Measurements from ENCODE around the gene ARHGEF9.

Gene ARHGEF9

GRCh38 chrX:63673896-63674295 is 111.1 kb downstream of the ARHGEF9 start:
- Histone ChIP-seq H2AFZ (ENCODE audit: low read depth, low read length, severe bottlenecking) (no peak overlapping the region), H4K20me1 (ENCODE audit: low read depth, low read length) (no peaks in the 10 kb centered on the region), H3K36me3 (ENCODE audit: low read length) (no peaks in the 10 kb centered on the region), H3F3A (ENCODE audit: insufficient read depth) (no peaks in the 10 kb centered on the region), H3K27ac (ENCODE audit: low read depth, low read length) (no peak overlapping the region), H3K79me2 (ENCODE audit: insufficient read depth, low read length) (no peaks in the 10 kb centered on the region), H3K4me2 (ENCODE audit: low read depth, low read length, poor library complexity, severe bottlenecking) (no peak overlapping the region), H3K4me3 (ENCODE audit: insufficient read depth, low read length, poor library complexity, severe bottlenecking) (no peak overlapping the region), H3K9ac (ENCODE audit: low read length) (no peak overlapping the region), H3K9me3 (ENCODE audit: insufficient read depth, low read length) (no peaks in the 10 kb centered on the region), H3K9me2 (replicated peaks; ENCODE audit: insufficient read depth, low read length) (no peaks in the 10 kb centered on the region), H3K27me3 (ENCODE audit: low read length) (no peaks in the 10 kb centered on the region)
- TF ChIP-seq CTCF (IDR thresholded peaks at IDR 0.05; ENCODE audit: insufficient read depth, low read length, poor library complexity, severe bottlenecking) (no peak), EZH2phosphoT487 (conservative IDR thresholded peaks at IDR 0.05; ENCODE audit: low read length) (no peak)

- Histone ChIP-seq H3K9ac (ENCODE audit: low read length) (no peak overlapping the region), H3F3A (ENCODE audit: insufficient read depth) (no peaks in the 10 kb centered on the region), H3K36me3 (ENCODE audit: low read length) (peaks cover 4% of the 10 kb centered on the region; the same call in 1 of the 2 replicates), H3K27me3 (ENCODE audit: low read length) (no peaks in the 10 kb centered on the region), H3K9me3 (ENCODE audit: insufficient read depth, low read length) (no peaks in the 10 kb centered on the region), H3K79me2 (ENCODE audit: insufficient read depth, low read length) (no peaks in the 10 kb centered on the region), H3K27ac (ENCODE audit: low read depth, low read length) (no peak overlapping the region), H3K9me2 (replicated peaks; ENCODE audit: insufficient read depth, low read length) (no peaks in the 10 kb centered on the region), H2AFZ (ENCODE audit: low read depth, low read length, severe bottlenecking) (no peak overlapping the region), H3K4me3 (ENCODE audit: insufficient read depth, low read length, poor library complexity, severe bottlenecking) (no peak overlapping the region), H3K4me2 (ENCODE audit: low read depth, low read length, poor library complexity, severe bottlenecking) (no peak overlapping the region), H4K20me1 (ENCODE audit: low read depth, low read length) (no peaks in the 10 kb centered on the region)
- TF ChIP-seq EZH2phosphoT487 (conservative IDR thresholded peaks at IDR 0.05; ENCODE audit: low read length) (no peak), CTCF (IDR thresholded peaks at IDR 0.05; ENCODE audit: insufficient read depth, low read length, poor library complexity, severe bottlenecking) (no peak)
Measured at GRCh38 chrX:63664741-63665140, 120.3 kb downstream of the ARHGEF9 start.

- no peak for TF ChIP-seq EZH2phosphoT487 (conservative IDR thresholded peaks at IDR 0.05; ENCODE audit: low read length)
- no peak for TF ChIP-seq CTCF (IDR thresholded peaks at IDR 0.05; ENCODE audit: insufficient read depth, low read length, poor library complexity, severe bottlenecking)
- Histone ChIP-seq H4K20me1 (ENCODE audit: low read depth, low read length) (no peaks in the 10 kb centered on the region), H3K27ac (ENCODE audit: low read depth, low read length) (no peak overlapping the region)
Measured at GRCh38 chrX:63664083-63664482, 120.9 kb downstream of the ARHGEF9 start.

More at GRCh38 chrX:63664083-63664482, 120.9 kb downstream of the ARHGEF9 start:
- H3F3A ChIP-seq (ENCODE audit: insufficient read depth) = no peaks in the 10 kb centered on the region
- no peak overlapping the region for H2AFZ ChIP-seq (ENCODE audit: low read depth, low read length, severe bottlenecking)
- H3K36me3 ChIP-seq (ENCODE audit: low read length) = peaks cover 4% of the 10 kb centered on the region; the same call in 1 of the 2 replicates
- H3K9ac ChIP-seq (ENCODE audit: low read length) = no peak overlapping the region
- H3K27me3 ChIP-seq (ENCODE audit: low read length) = no peaks in the 10 kb centered on the region
- no peak overlapping the region for H3K4me3 ChIP-seq (ENCODE audit: insufficient read depth, low read length, poor library complexity, severe bottlenecking)
- no peaks in the 10 kb centered on the region for H3K9me2 ChIP-seq (replicated peaks; ENCODE audit: insufficient read depth, low read length)
- H3K79me2 ChIP-seq (ENCODE audit: insufficient read depth, low read length) = no peaks in the 10 kb centered on the region
- no peak overlapping the region for H3K4me2 ChIP-seq (ENCODE audit: low read depth, low read length, poor library complexity, severe bottlenecking)
- H3K9me3 ChIP-seq (ENCODE audit: insufficient read depth, low read length) = no peaks in the 10 kb centered on the region
